Lower leg skin (tissue), 3 donors: Measurements from ENCODE around the gene PTPRCAP.

Experiments
- CTCF ChIP-seq, 3 donors: fragments of 450-650 bp; IDR thresholded peaks; one replicate each; pipeline ENCODE4 v1.5.1; 2016; ENCODE audit warnings: antibody characterized with exemption in 3 of 3, mild to moderate bottlenecking in 3 of 3, moderate library complexity in 2 of 3
- POLR2A ChIP-seq, 2 donors: fragments of 450-650 bp; IDR thresholded peaks; one replicate each; pipeline ENCODE4 v1.6.1; 2016 to 2017; ENCODE audit warnings: antibody characterized with exemption in 2 of 2, mild to moderate bottlenecking in 1 of 2, moderate library complexity in 1 of 2

GRCh38 chr11:67437809-67438157 lies 301 bp upstream of the PTPRCAP start:
- TF ChIP-seq CTCF (IDR thresholded peaks at IDR 0.05), result no peak
- no peak for TF ChIP-seq POLR2A (IDR thresholded peaks at IDR 0.05)
